GM23338 (cell line): ENCODE results near the gene NPHP4. TPM values are rescaled to one million over a fixed set of nuclear protein-coding genes. Genes with fewer than 3 reads are reported as not detected.

Experiments
- ATAC-seq: fragments of 200-7000 bp; cut with Tn5 transposase; 3 replicates; pipeline ENCODE4 v1.9.1; 2020
- DNase-seq: peaks from one replicate; pipeline ENCODE4 v3.0.0-alpha.2; 2015; ENCODE audit warnings: low spot score
- H2AFZ ChIP-seq: fragments of 200-600 bp; sonication (generic); 2 replicates; pipeline ENCODE4 v1.8.0; 2016; ENCODE audit warnings: antibody characterized with exemption, mild to moderate bottlenecking, moderate library complexity
- H3F3A ChIP-seq: fragments of 200-600 bp; sonication (generic); replicated peaks from 2 replicates; pipeline ENCODE4 v1.8.0; 2017; ENCODE audit warnings: antibody characterized with exemption, mixed run types, low read depth
- H3K27ac ChIP-seq: fragments of 200-600 bp; sonication (generic); 2 replicates; pipeline ENCODE4 v1.6.1; 2016; ENCODE audit warnings: low read depth
- H3K27me3 ChIP-seq: fragments of 200-600 bp; sonication (generic); 2 replicates; pipeline ENCODE4 v1.8.0; 2016; ENCODE audit warnings: mild to moderate bottlenecking, mixed run types, moderate library complexity; ENCODE audit not compliant: insufficient read depth
- H3K36me3 ChIP-seq: fragments of 200-600 bp; sonication (generic); 2 replicates; pipeline ENCODE4 v1.8.0; 2016; ENCODE audit warnings: mild to moderate bottlenecking; ENCODE audit not compliant: insufficient read depth
- H3K4me1 ChIP-seq: fragments of 200-600 bp; sonication (generic); 2 replicates; pipeline ENCODE4 v1.8.0; 2016; ENCODE audit warnings: mild to moderate bottlenecking, moderate library complexity; ENCODE audit not compliant: insufficient read depth
- H3K4me2 ChIP-seq: fragments of 200-600 bp; sonication (generic); 2 replicates; pipeline ENCODE4 v1.7.1; 2017; ENCODE audit warnings: mixed run types
- H3K4me3 ChIP-seq: fragments of 200-600 bp; sonication (generic); 2 replicates; pipeline ENCODE4 v1.6.1; 2016; ENCODE audit warnings: mixed run types
- H3K79me2 ChIP-seq: fragments of 200-600 bp; sonication (generic); replicated peaks from 2 replicates; pipeline ENCODE4 v1.8.0; 2017; ENCODE audit warnings: mild to moderate bottlenecking; ENCODE audit not compliant: insufficient read depth
- H3K9me2 ChIP-seq: fragments of 200-600 bp; sonication (generic); 2 replicates; pipeline ENCODE4 v1.8.0; 2017; ENCODE audit not compliant: insufficient read depth
- H4K20me1 ChIP-seq: fragments of 200-600 bp; sonication (generic); replicated peaks from 2 replicates; pipeline ENCODE4 v1.8.0; 2017; ENCODE audit warnings: mild to moderate bottlenecking; ENCODE audit not compliant: insufficient read depth
- H3K27ac Mint-ChIP-seq: 2 replicates; pipeline ENCODE4 v1.8.0; 2020; ENCODE audit warnings: inconsistent platforms, mild to moderate bottlenecking, moderate library complexity, mixed read lengths
- H3K27me3 Mint-ChIP-seq: 3 replicates; pipeline ENCODE4 v1.8.0; 2022; ENCODE audit warnings: low read depth, mild to moderate bottlenecking, moderate library complexity, mixed read lengths, inconsistent platforms; ENCODE audit not compliant: insufficient read depth, poor library complexity
- H3K36me3 Mint-ChIP-seq: 3 replicates; pipeline ENCODE4 v1.8.0; 2021; ENCODE audit warnings: low read depth, mild to moderate bottlenecking, inconsistent platforms, moderate library complexity, mixed read lengths
- H3K4me1 Mint-ChIP-seq: 3 replicates; pipeline ENCODE4 v1.8.0; 2020; ENCODE audit warnings: mild to moderate bottlenecking, inconsistent platforms, mixed read lengths
- H3K4me3 Mint-ChIP-seq: 3 replicates; pipeline ENCODE4 v1.8.0; 2021; ENCODE audit warnings: moderate library complexity, mild to moderate bottlenecking, inconsistent platforms, mixed read lengths
- H3K9me3 Mint-ChIP-seq: 3 replicates; pipeline ENCODE4 v1.8.0; 2020; ENCODE audit warnings: moderate library complexity, mild to moderate bottlenecking, inconsistent platforms, mixed read lengths
- POLR2AphosphoS5 ChIP-seq: IDR thresholded peaks from 2 replicates; pipeline ENCODE4 v1.6.1; 2016; ENCODE audit warnings: antibody characterized with exemption, low read depth
- STAT1 ChIP-seq: IDR thresholded peaks from one replicate; pipeline ENCODE4 v1.6.1; 2016; ENCODE audit warnings: antibody characterized with exemption; ENCODE audit not compliant: unreplicated experiment
- ZNF114 ChIP-seq: fragments of 250-450 bp; sonication (Bioruptor Pico); IDR thresholded peaks from 2 replicates; pipeline ENCODE4 v1.5.0; 2020; ENCODE audit warnings: mild to moderate bottlenecking, moderate library complexity
- ZNF331 ChIP-seq: fragments of 250-450 bp; sonication (Bioruptor Pico); IDR thresholded peaks from 2 replicates; pipeline ENCODE4 v1.5.0; 2020; ENCODE audit warnings: low read depth, mild to moderate bottlenecking, moderate library complexity
- polyA plus RNA-seq: library from polyadenylated mRNA; unstranded; fragments of >200 nt; fragmentation: Nextera tagmentation; extraction: Ambion mirVana; gene quantifications from 2 replicates; pipeline ENCODE4 v1.2.1, GENCODE V29; 2016
- total RNA-seq: library from RNA; depleted of rRNA; stranded (reverse); fragments of >200 nt; shearing (Covaris generic); gene quantifications from 2 replicates; pipeline ENCODE4 v1.2.3, GENCODE V29; 2014
- TF ChIP-seq, protein P1 (sequence below): IDR thresholded peaks from one replicate; pipeline ENCODE4 v1.6.1; 2018; ENCODE audit warnings: antibody characterized with exemption; ENCODE audit not compliant: unreplicated experiment
- TF ChIP-seq, protein P2 (sequence below): IDR thresholded peaks from 2 replicates; pipeline ENCODE4 v1.6.1; 2016; ENCODE audit warnings: antibody characterized with exemption
- TF ChIP-seq, protein P3 (sequence below): fragments of 250-450 bp; sonication (Bioruptor Pico); IDR thresholded peaks from 2 replicates; pipeline ENCODE4 v1.5.0; 2020; ENCODE audit warnings: mild to moderate bottlenecking, moderate library complexity

NPHP4 gene
- total and polyA plus RNA-seq, 2 experiments from 2014 or later, result 2.5 to 12.4 TPM

DNA sequence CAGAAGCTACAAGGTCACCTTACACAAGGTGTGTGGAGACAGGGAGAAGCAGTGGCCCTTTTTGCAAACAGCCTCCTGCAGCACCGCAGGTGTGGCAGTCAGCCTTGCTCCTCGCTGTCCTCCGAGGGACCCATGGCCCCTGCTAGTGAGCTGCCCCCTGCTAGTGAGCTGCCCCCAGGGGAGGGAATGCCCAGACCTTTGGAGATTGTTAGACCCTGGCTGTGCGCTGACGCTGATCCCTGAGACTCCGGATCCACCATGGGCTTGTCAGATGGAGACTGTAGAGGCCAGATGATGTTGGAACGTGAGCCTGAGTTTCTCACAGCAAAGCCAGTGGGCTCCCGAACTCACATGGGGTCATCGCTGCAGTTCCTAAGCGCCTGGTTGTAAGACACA, 172.2 kb downstream of the NPHP4 start:
- H2AFZ ChIP-seq, result no peak overlapping the region
- H3K9me2 ChIP-seq, result no peaks in the 10 kb centered on the region
- Mint-ChIP-seq H3K27me3 (peaks cover 4% of the 10 kb centered on the region), H3K9me3 (peaks cover 19% of the 10 kb centered on the region), H3K27ac (no peak overlapping the region), H3K4me3 (no peak overlapping the region), H3K36me3 (peaks cover 10% of the 10 kb centered on the region), H3K4me1 (no peaks in the 10 kb centered on the region; the same call in 2 of the 3 replicates)
- DNase-seq, result no peak
- H3K4me3 ChIP-seq, result no peak overlapping the region
- no peaks in the 10 kb centered on the region for H4K20me1 ChIP-seq
- H3F3A ChIP-seq, result no peaks in the 10 kb centered on the region
- no peaks in the 10 kb centered on the region for H3K79me2 ChIP-seq
- H3K27me3 ChIP-seq, result no peaks in the 10 kb centered on the region
- no peak overlapping the region for H3K27ac ChIP-seq
- TF ChIP-seq STAT1 (no peak), ZNF331 (no peak), ZNF114 (CRISPR knock-in tag) (no peak), POLR2AphosphoS5 (no peak)
- TF ChIP-seq, protein P1, sequence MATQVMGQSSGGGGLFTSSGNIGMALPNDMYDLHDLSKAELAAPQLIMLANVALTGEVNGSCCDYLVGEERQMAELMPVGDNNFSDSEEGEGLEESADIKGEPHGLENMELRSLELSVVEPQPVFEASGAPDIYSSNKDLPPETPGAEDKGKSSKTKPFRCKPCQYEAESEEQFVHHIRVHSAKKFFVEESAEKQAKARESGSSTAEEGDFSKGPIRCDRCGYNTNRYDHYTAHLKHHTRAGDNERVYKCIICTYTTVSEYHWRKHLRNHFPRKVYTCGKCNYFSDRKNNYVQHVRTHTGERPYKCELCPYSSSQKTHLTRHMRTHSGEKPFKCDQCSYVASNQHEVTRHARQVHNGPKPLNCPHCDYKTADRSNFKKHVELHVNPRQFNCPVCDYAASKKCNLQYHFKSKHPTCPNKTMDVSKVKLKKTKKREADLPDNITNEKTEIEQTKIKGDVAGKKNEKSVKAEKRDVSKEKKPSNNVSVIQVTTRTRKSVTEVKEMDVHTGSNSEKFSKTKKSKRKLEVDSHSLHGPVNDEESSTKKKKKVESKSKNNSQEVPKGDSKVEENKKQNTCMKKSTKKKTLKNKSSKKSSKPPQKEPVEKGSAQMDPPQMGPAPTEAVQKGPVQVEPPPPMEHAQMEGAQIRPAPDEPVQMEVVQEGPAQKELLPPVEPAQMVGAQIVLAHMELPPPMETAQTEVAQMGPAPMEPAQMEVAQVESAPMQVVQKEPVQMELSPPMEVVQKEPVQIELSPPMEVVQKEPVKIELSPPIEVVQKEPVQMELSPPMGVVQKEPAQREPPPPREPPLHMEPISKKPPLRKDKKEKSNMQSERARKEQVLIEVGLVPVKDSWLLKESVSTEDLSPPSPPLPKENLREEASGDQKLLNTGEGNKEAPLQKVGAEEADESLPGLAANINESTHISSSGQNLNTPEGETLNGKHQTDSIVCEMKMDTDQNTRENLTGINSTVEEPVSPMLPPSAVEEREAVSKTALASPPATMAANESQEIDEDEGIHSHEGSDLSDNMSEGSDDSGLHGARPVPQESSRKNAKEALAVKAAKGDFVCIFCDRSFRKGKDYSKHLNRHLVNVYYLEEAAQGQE, result no peak
- TF ChIP-seq, protein P2, sequence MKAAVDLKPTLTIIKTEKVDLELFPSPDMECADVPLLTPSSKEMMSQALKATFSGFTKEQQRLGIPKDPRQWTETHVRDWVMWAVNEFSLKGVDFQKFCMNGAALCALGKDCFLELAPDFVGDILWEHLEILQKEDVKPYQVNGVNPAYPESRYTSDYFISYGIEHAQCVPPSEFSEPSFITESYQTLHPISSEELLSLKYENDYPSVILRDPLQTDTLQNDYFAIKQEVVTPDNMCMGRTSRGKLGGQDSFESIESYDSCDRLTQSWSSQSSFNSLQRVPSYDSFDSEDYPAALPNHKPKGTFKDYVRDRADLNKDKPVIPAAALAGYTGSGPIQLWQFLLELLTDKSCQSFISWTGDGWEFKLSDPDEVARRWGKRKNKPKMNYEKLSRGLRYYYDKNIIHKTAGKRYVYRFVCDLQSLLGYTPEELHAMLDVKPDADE, result no peak
- TF ChIP-seq, protein P3, sequence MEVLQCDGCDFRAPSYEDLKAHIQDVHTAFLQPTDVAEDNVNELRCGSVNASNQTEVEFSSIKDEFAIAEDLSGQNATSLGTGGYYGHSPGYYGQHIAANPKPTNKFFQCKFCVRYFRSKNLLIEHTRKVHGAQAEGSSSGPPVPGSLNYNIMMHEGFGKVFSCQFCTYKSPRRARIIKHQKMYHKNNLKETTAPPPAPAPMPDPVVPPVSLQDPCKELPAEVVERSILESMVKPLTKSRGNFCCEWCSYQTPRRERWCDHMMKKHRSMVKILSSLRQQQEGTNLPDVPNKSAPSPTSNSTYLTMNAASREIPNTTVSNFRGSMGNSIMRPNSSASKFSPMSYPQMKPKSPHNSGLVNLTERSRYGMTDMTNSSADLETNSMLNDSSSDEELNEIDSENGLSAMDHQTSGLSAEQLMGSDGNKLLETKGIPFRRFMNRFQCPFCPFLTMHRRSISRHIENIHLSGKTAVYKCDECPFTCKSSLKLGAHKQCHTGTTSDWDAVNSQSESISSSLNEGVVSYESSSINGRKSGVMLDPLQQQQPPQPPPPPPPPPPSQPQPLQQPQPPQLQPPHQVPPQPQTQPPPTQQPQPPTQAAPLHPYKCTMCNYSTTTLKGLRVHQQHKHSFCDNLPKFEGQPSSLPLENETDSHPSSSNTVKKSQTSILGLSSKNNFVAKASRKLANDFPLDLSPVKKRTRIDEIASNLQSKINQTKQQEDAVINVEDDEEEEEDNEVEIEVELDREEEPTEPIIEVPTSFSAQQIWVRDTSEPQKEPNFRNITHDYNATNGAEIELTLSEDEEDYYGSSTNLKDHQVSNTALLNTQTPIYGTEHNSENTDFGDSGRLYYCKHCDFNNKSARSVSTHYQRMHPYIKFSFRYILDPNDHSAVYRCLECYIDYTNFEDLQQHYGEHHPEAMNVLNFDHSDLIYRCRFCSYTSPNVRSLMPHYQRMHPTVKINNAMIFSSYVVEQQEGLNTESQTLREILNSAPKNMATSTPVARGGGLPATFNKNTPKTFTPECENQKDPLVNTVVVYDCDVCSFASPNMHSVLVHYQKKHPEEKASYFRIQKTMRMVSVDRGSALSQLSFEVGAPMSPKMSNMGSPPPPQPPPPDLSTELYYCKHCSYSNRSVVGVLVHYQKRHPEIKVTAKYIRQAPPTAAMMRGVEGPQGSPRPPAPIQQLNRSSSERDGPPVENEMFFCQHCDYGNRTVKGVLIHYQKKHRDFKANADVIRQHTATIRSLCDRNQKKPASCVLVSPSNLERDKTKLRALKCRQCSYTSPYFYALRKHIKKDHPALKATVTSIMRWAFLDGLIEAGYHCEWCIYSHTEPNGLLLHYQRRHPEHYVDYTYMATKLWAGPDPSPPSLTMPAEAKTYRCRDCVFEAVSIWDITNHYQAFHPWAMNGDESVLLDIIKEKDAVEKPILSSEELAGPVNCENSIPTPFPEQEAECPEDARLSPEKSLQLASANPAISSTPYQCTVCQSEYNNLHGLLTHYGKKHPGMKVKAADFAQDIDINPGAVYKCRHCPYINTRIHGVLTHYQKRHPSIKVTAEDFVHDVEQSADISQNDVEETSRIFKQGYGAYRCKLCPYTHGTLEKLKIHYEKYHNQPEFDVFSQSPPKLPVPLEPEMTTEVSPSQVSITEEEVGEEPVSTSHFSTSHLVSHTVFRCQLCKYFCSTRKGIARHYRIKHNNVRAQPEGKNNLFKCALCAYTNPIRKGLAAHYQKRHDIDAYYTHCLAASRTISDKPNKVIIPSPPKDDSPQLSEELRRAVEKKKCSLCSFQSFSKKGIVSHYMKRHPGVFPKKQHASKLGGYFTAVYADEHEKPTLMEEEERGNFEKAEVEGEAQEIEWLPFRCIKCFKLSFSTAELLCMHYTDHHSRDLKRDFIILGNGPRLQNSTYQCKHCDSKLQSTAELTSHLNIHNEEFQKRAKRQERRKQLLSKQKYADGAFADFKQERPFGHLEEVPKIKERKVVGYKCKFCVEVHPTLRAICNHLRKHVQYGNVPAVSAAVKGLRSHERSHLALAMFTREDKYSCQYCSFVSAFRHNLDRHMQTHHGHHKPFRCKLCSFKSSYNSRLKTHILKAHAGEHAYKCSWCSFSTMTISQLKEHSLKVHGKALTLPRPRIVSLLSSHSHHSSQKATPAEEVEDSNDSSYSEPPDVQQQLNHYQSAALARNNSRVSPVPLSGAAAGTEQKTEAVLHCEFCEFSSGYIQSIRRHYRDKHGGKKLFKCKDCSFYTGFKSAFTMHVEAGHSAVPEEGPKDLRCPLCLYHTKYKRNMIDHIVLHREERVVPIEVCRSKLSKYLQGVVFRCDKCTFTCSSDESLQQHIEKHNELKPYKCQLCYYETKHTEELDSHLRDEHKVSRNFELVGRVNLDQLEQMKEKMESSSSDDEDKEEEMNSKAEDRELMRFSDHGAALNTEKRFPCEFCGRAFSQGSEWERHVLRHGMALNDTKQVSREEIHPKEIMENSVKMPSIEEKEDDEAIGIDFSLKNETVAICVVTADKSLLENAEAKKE (CRISPR knock-in tag), result no peak
- 0 out of 2 replicates have a peak, but pooled peaks cover 4% of the 10 kb centered on the region for H3K36me3 ChIP-seq
- ATAC-seq, result no peak
- no peak overlapping the region for H3K4me2 ChIP-seq
- H3K4me1 ChIP-seq, result no peaks in the 10 kb centered on the region
